Measurements from ENCODE around the gene RAI1. TPM values are rescaled to one million over a fixed set of nuclear protein-coding genes. Genes with fewer than 3 reads are reported as not detected.
"Not testable (repeated sequence)": the region's sequence is repeated elsewhere in the genome, so short reads cannot be mapped to it uniquely, and the experiment has no call there.

Gene RAI1
- total RNA-seq, 2 donors from 2014 or later = 22.4 to 32.3 TPM

- peak; percentile 22 to 56 for ATAC-seq
- intact Hi-C loops (cut with DNase I) = no loop called here
- DNase-seq = no peak
These were observed 112.3 kb downstream of the RAI1 start for GRCh38 chr17:17793378-17794214.

DNA sequence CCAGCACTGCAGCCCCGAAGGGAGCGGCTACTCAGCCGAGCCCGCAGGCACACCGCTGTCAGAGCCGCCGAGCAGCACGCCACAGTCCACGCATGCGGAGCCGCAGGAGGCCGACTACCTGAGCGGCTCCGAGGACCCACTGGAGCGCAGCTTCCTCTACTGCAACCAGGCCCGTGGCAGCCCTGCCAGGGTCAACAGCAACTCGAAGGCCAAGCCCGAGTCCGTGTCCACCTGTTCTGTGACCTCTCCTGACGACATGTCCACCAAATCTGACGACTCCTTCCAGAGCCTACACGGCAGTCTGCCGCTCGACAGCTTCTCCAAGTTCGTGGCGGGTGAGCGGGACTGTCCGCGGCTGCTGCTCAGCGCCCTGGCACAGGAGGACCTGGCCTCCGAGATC is 113.1 kb downstream of the RAI1 start:
- ATAC-seq = no peak
- no peak for DNase-seq

DNA sequence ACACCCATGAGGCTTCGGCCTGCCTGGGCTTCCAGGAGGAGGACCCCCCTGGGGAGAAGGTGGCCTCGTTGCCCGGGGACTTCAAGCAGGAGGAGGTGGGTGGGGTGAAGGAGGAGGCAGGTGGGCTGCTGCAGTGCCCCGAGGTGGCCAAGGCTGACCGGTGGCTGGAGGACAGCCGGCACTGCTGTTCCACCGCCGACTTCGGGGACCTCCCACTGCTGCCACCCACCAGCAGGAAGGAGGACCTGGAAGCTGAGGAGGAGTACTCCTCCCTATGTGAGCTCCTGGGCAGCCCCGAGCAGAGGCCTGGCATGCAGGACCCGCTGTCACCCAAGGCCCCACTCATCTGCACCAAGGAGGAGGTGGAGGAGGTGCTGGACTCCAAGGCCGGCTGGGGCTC is 114.0 kb downstream of the RAI1 start:
- no peak for ATAC-seq

More for the DNA sequence above, 113.1 kb downstream of the RAI1 start:
- intact Hi-C loops (cut with DNase I) = no loop called here

DNA sequence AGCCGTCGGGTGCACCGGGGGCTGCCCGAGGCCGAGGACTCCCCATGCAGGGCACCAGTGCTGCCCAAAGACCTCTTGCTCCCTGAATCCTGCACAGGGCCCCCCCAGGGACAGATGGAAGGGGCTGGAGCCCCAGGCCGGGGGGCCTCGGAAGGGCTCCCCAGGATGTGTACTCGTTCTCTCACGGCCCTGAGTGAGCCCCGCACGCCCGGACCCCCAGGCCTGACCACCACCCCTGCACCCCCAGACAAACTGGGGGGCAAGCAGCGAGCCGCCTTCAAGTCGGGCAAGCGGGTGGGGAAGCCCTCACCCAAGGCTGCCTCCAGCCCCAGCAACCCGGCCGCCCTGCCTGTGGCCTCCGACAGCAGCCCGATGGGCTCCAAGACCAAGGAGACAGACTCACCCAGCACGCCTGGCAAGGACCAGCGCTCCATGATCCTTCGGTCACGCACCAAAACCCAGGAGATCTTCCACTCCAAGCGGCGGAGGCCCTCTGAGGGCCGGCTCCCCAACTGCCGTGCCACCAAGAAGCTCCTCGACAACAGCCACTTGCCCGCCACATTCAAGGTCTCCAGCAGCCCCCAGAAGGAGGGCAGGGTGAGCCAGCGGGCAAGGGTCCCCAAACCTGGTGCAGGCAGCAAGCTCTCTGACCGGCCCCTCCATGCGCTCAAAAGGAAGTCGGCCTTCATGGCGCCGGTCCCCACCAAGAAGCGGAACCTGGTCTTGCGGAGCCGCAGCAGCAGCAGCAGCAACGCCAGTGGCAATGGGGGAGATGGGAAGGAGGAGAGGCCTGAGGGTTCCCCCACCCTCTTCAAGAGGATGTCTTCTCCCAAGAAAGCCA is 114.9 kb downstream of the RAI1 start:
- intact Hi-C loops (cut with DNase I) = no loop called here
- ATAC-seq = no peak
- no peak for DNase-seq

More for the DNA sequence above, 114.0 kb downstream of the RAI1 start:
- intact Hi-C loops (cut with DNase I) = no loop called here
- no peak for DNase-seq

DNA sequence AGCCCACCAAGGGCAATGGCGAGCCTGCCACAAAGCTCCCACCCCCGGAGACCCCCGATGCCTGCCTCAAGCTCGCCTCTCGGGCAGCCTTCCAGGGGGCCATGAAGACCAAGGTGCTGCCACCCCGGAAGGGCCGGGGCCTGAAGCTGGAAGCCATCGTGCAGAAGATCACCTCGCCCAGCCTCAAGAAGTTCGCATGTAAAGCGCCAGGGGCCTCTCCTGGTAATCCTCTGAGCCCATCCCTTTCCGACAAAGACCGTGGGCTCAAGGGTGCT is 115.5 kb downstream of the RAI1 start:
- ATAC-seq (no peak), DNase-seq (no peak)
- intact Hi-C loops (cut with DNase I) = no loop called here

- ATAC-seq (peak in 1 of 2 donors; percentile 51), DNase-seq (no peak)
- intact Hi-C loops (cut with DNase I) = no loop called here
These were observed 116.0 kb downstream of the RAI1 start for GRCh38 chr17:17797119-17797809.

DNA sequence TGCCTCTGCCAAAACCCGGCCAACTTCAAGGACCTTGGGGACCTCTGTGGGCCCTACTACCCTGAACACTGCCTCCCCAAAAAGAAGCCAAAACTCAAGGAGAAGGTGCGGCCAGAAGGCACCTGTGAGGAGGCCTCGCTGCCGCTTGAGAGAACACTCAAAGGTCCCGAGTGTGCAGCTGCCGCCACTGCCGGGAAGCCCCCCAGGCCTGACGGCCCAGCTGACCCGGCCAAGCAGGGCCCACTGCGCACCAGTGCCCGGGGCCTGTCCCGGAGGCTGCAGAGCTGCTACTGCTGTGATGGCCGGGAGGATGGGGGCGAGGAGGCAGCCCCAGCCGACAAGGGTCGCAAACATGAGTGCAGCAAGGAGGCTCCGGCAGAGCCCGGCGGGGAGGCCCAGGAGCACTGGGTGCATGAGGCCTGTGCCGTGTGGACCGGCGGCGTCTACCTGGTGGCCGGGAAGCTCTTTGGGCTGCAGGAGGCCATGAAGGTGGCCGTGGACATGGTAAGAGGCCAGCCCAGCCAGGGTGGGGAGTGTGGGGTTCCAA is 116.8 kb downstream of the RAI1 start:
- intact Hi-C loops (cut with DNase I) = no loop called here
- no peak for DNase-seq
- ATAC-seq = no peak

GRCh38 chr17:17798573-17799255 is 117.5 kb downstream of the RAI1 start:
- DNase-seq = no peak
- ATAC-seq = no peak
- intact Hi-C loops (cut with DNase I) = no loop called here

DNA sequence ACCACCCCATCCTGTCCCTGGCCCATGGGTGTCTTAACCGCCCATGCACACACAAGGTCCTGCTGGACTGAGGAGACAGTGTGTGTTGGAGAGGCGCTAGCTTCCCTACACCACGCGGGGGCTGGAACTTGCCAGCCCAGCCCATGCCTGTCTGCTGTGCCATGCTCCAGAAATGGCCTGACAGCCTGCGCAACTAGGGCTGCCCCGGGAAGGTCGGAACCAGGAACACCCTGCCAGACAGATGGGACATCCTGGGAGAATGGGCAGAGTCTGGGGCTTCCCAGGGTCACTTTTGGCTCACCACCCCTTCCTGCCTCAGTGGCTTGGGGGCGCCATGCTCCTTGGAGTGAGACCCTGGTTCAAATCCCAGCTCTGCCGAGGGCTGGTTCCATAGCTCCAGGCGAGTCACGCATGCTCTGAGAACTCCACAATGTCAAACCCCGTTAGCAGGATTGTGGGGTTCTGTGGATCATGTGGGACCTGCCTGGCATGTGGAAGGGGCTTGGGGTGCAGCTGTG is 119.3 kb downstream of the RAI1 start:
- intact Hi-C loops (cut with DNase I) = no loop called here
- DNase-seq = no peak
- ATAC-seq = peak; percentile 4 to 27

DNA sequence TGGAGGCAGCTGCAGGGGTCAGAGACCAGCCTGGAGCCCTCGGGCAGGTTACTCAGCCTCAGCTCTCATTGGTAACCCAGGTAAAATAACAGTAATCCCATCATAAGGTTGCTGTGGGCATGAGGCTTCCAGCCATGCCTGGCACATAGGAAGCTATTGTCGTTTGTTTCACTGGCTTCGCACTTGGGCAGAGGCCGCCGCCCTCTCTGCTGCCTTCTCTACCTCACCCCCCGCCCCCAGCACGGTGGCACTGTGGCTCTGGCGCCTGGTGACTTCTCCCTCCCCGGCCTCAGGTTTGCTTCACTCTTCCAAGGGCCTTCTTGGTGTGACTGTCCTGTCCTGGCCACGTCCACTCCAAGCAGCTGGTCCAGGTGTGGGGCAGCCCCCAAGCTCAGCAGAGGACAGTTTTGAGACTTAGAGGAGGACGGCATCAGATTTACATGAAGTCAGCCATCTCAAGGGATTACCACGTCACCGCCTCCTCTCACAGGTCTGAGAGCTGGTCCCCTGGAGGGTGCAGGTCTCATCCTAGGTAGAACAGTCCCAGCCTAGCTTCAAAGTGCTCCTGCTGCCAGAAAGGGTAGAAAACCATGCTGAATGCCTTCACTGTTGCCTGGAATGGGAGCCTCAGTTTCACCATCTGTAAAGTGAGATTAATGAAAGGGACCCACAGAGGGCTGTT is 120.7 kb downstream of the RAI1 start:
- ATAC-seq (no peak), DNase-seq (no peak)
- intact Hi-C loops (cut with DNase I) = no loop called here

- no peak for ATAC-seq
- intact Hi-C loops (cut with DNase I) = no loop called here
- no peak for DNase-seq
These were observed 122.7 kb downstream of the RAI1 start for GRCh38 chr17:17804007-17804406.

GRCh38 chr17:17805575-17805974 is 124.3 kb downstream of the RAI1 start:
- ATAC-seq (peak; percentile 2 to 36), DNase-seq (peak; percentile 48)
- intact Hi-C loops (cut with DNase I) = no loop called here

GRCh38 chr17:17806035-17806434 is 124.8 kb downstream of the RAI1 start:
- DNase-seq (no peak), ATAC-seq (no peak)
- intact Hi-C loops (cut with DNase I) = no loop called here

DNA sequence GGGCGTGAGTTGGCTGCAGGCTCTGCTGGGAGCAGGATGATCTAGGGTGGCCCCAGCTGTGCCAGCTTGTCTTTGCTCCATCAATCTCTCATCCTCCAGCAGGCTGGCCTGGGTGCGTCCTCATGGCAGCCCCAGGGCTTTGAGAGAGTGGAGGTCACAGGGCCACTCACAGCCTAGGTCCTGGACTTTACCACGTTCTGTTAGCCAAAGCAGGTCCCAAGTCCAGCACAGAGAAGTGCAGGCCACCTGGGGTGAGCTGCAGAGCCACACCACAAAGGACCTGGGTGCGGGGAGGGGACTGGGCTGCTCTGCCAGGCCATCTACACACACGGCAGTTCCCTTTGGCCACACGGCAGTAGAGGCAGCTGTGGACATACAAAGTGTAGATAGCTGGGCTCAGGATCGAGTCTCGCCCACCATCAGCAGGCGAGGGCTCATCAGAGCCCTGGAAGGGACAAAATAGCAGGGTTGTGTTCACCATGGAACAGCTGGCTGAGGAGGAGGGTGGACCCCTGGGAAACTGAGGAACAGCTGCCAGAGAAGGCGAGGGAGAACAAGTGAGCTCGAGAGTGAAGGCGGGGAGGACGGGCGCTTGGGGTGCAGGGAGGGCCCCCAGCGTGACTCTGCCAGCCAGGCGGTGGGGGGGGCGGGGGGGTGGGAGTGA is 125.5 kb downstream of the RAI1 start:
- intact Hi-C loops (cut with DNase I) = no loop called here
- ATAC-seq = no peak
- DNase-seq = no peak

GRCh38 chr17:17807440-17807839 is 126.2 kb downstream of the RAI1 start:
- ATAC-seq = no peak
- intact Hi-C loops (cut with DNase I) = no loop called here
- DNase-seq = no peak

- intact Hi-C loops (cut with DNase I); DNase-seq; ATAC-seq: not testable (repeated sequence)
These were observed 126.9 kb downstream of the RAI1 start for GRCh38 chr17:17808200-17808599.

GRCh38 chr17:17808706-17809432 is 127.6 kb downstream of the RAI1 start:
- ATAC-seq = peak in 1 of 2 donors; percentile 1
- intact Hi-C loops (cut with DNase I) = no loop called here
- no peak for DNase-seq

All from left cardiac atrium (tissue), 4 donors.